Hepatocyte (in vitro differentiated cells): Measurements from ENCODE around the gene EHD1. TPM values are rescaled to one million over a fixed set of nuclear protein-coding genes. Genes with fewer than 3 reads are reported as not detected.

Source experiments
- DNase-seq: peaks from one replicate; pipeline ENCODE4 v3.0.0-alpha.2; 2016; ENCODE audit warnings: low spot score
- H2AFZ ChIP-seq: fragments of 200-600 bp; sonication (generic); 2 replicates; pipeline ENCODE4 v1.6.0; 2016; ENCODE audit warnings: antibody characterized with exemption, mild to moderate bottlenecking
- H3K27ac ChIP-seq: fragments of 200-600 bp; sonication (generic); 2 replicates; pipeline ENCODE4 v1.5.1; 2016; ENCODE audit warnings: mild to moderate bottlenecking
- H3K27me3 ChIP-seq: fragments of 200-600 bp; sonication (generic); 2 replicates; pipeline ENCODE4 v1.6.1; 2016
- H3K36me3 ChIP-seq: fragments of 200-600 bp; sonication (generic); replicated peaks from 2 replicates; pipeline ENCODE4 v1.5.1; 2016; ENCODE audit warnings: low read depth; ENCODE audit not compliant: insufficient read depth
- H3K4me1 ChIP-seq: fragments of 200-600 bp; sonication (generic); 2 replicates; pipeline ENCODE4 v1.5.1; 2016; ENCODE audit warnings: mild to moderate bottlenecking, moderate library complexity; ENCODE audit not compliant: insufficient read depth
- H3K4me2 ChIP-seq: fragments of 200-600 bp; sonication (generic); 2 replicates; pipeline ENCODE4 v1.6.0; 2016
- H3K4me3 ChIP-seq: fragments of 200-600 bp; sonication (generic); 2 replicates; pipeline ENCODE4 v1.5.1; 2016; ENCODE audit warnings: mild to moderate bottlenecking
- H3K79me2 ChIP-seq: fragments of 200-600 bp; sonication (generic); 2 replicates; pipeline ENCODE4 v1.6.0; 2017; ENCODE audit warnings: mild to moderate bottlenecking
- H3K9me2 ChIP-seq: fragments of 200-600 bp; sonication (generic); replicated peaks from 2 replicates; pipeline ENCODE4 v1.6.0; 2017; ENCODE audit warnings: mild to moderate bottlenecking; ENCODE audit not compliant: insufficient read depth
- H3K9me3 ChIP-seq: fragments of 200-600 bp; sonication (generic); 2 replicates; pipeline ENCODE4 v1.5.1; 2016; ENCODE audit warnings: low read depth, mild to moderate bottlenecking
- H4K20me1 ChIP-seq: fragments of 200-600 bp; sonication (generic); 2 replicates; pipeline ENCODE4 v1.6.0; 2016; ENCODE audit warnings: mild to moderate bottlenecking; ENCODE audit not compliant: insufficient read depth, poor library complexity, severe bottlenecking
- EZH2 ChIP-seq: fragments of 200-600 bp; sonication (generic); IDR thresholded peaks from 2 replicates; pipeline ENCODE4 v1.6.1; 2016; ENCODE audit warnings: antibody characterized with exemption, mild to moderate bottlenecking, borderline replicate concordance
- EZH2phosphoT487 ChIP-seq: fragments of 200-600 bp; sonication (generic); IDR thresholded peaks from one replicate; pipeline ENCODE4 v1.6.1; 2018; ENCODE audit warnings: antibody characterized with exemption, mild to moderate bottlenecking, low read depth, moderate library complexity; ENCODE audit not compliant: unreplicated experiment, severe bottlenecking
- WGBS: methylation state at CpG from one replicate; pipeline ENCODE4 v1.1.6; 2016; ENCODE audit warnings: low lambda C conversion rate; ENCODE audit errors: missing lambda C conversion rate; 5-methylcytosine and 5-hydroxymethylcytosine counted together
- polyA plus RNA-seq: library from polyadenylated mRNA; unstranded; fragments of >200 nt; fragmentation: Nextera tagmentation; extraction: Ambion mirVana; gene quantifications from 2 replicates; pipeline ENCODE4 v1.2.1, GENCODE V29; 2016
- total RNA-seq: library from RNA; depleted of rRNA; stranded (reverse); fragments of >200 nt; gene quantifications from 2 replicates; pipeline ENCODE4 v1.2.3, GENCODE V29; 2014
- TF ChIP-seq, protein P1 (sequence below): fragments of 200-600 bp; sonication (generic); IDR thresholded peaks from 2 replicates; pipeline ENCODE4 v1.5.1; 2016; ENCODE audit warnings: antibody characterized with exemption, mild to moderate bottlenecking; ENCODE audit not compliant: poor library complexity

The EHD1 gene
- total and polyA plus RNA-seq, 2 experiments from 2014 or later, result 52.4 to 69.5 TPM

- H3K36me3 ChIP-seq, result no peaks in the 10 kb centered on the region
- WGBS, result 62% methylated on average over 7 of the region's 7 CpGs
- no peaks in the 10 kb centered on the region for H4K20me1 ChIP-seq
- TF ChIP-seq, protein P1, sequence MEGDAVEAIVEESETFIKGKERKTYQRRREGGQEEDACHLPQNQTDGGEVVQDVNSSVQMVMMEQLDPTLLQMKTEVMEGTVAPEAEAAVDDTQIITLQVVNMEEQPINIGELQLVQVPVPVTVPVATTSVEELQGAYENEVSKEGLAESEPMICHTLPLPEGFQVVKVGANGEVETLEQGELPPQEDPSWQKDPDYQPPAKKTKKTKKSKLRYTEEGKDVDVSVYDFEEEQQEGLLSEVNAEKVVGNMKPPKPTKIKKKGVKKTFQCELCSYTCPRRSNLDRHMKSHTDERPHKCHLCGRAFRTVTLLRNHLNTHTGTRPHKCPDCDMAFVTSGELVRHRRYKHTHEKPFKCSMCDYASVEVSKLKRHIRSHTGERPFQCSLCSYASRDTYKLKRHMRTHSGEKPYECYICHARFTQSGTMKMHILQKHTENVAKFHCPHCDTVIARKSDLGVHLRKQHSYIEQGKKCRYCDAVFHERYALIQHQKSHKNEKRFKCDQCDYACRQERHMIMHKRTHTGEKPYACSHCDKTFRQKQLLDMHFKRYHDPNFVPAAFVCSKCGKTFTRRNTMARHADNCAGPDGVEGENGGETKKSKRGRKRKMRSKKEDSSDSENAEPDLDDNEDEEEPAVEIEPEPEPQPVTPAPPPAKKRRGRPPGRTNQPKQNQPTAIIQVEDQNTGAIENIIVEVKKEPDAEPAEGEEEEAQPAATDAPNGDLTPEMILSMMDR, result no peak
- no peak for TF ChIP-seq EZH2
- no peak for TF ChIP-seq EZH2phosphoT487
- H2AFZ ChIP-seq, result no peak overlapping the region
- H3K27me3 ChIP-seq, result no peaks in the 10 kb centered on the region
- H3K4me3 ChIP-seq, result no peak overlapping the region
- no peak for DNase-seq
- no peaks in the 10 kb centered on the region for H3K9me3 ChIP-seq
- no peak overlapping the region for H3K27ac ChIP-seq
- no peak overlapping the region for H3K4me2 ChIP-seq
- H3K79me2 ChIP-seq, result no peaks in the 10 kb centered on the region
- H3K4me1 ChIP-seq, result peaks cover 3% of the 10 kb centered on the region
- no peaks in the 10 kb centered on the region for H3K9me2 ChIP-seq
Measured at GRCh38 chr11:64814712-64815187, 63.7 kb downstream of the EHD1 start.

- DNase-seq, result no peak
- Histone ChIP-seq H3K4me1 (peaks cover 9% of the 10 kb centered on the region), H3K27me3 (no peaks in the 10 kb centered on the region), H3K4me3 (no peak overlapping the region), H2AFZ (no peak overlapping the region), H3K27ac (no peak overlapping the region), H4K20me1 (no peaks in the 10 kb centered on the region), H3K9me2 (no peaks in the 10 kb centered on the region), H3K4me2 (no peak overlapping the region), H3K36me3 (no peaks in the 10 kb centered on the region), H3K9me3 (no peaks in the 10 kb centered on the region), H3K79me2 (peaks cover 8% of the 10 kb centered on the region)
- WGBS, result 89% methylated on average over 5 of the region's 5 CpGs
- TF ChIP-seq EZH2 (no peak), EZH2phosphoT487 (no peak)
- TF ChIP-seq, protein P1, result no peak
Measured at GRCh38 chr11:64813826-64814225, 64.6 kb downstream of the EHD1 start.

- no peak for TF ChIP-seq EZH2
- TF ChIP-seq EZH2phosphoT487, result no peak
- TF ChIP-seq, protein P1, result no peak
- no peaks in the 10 kb centered on the region for H3K9me2 ChIP-seq
- 44% methylated on average over 17 of the region's 17 CpGs for WGBS
Measured at GRCh38 chr11:64810891-64811272, 67.5 kb downstream of the EHD1 start.

More at GRCh38 chr11:64810891-64811272, 67.5 kb downstream of the EHD1 start:
- H3K4me3 ChIP-seq, result peak overlapping the region; percentile 4
- peak overlapping the region; percentile 15 for H3K27ac ChIP-seq
- no peaks in the 10 kb centered on the region for H3K27me3 ChIP-seq
- H3K9me3 ChIP-seq, result no peaks in the 10 kb centered on the region
- H2AFZ ChIP-seq, result peak overlapping the region; percentile 44
- peak overlapping the region; percentile 79 for H3K4me2 ChIP-seq
- peaks cover 15% of the 10 kb centered on the region for H3K79me2 ChIP-seq
- H3K36me3 ChIP-seq, result no peaks in the 10 kb centered on the region
- H4K20me1 ChIP-seq, result no peaks in the 10 kb centered on the region
- H3K4me1 ChIP-seq, result peaks cover 9% of the 10 kb centered on the region
- no peak for DNase-seq
